Ovary (tissue), 9 donors: ENCODE results near the gene GFRA1. TPM values are rescaled to one million over a fixed set of nuclear protein-coding genes. Genes with fewer than 3 reads are reported as not detected.

ENCODE experiments used
- DNase-seq, 5 donors: peaks; one replicate each; pipeline ENCODE4 v3.0.0-alpha.2; 2019 to 2020
- H3K27ac ChIP-seq, 2 donors: fragments of 200-600 bp; one replicate each; pipeline versions ENCODE4 v1.5.1 to v1.8.0; 2019 to 2022
- H3K27me3 ChIP-seq: fragments of 200-600 bp; one replicate; pipeline ENCODE4 v1.8.0; 2022
- H3K36me3 ChIP-seq: fragments of 200-600 bp; sonication (generic); one replicate; pipeline ENCODE4 v1.5.1; 2019
- H3K4me1 ChIP-seq: one replicate; pipeline ENCODE4 v1.8.1; 2013; ENCODE audit warnings: mild to moderate bottlenecking, moderate library complexity; ENCODE audit not compliant: insufficient read depth
- H3K4me3 ChIP-seq: fragments of 200-600 bp; sonication (generic); one replicate; pipeline ENCODE4 v1.5.1; 2017
- H3K9me3 ChIP-seq, 2 donors: fragments of 200-600 bp in 1 of 2; sonication (generic) in 1 of 2; one replicate each; pipeline versions ENCODE4 v1.5.1 to v1.8.1; 2013 to 2019; ENCODE audit warnings: mild to moderate bottlenecking in 1 of 2, moderate library complexity in 1 of 2
- CTCF ChIP-seq, 3 donors: fragments of 450-650 bp in 2 of 3; fragments of 200-600 bp in 1 of 3; IDR thresholded peaks; one replicate each; pipeline versions ENCODE4 v1.5.1 to v1.8.0; 2016 to 2022; ENCODE audit warnings: antibody characterized with exemption in 3 of 3, mild to moderate bottlenecking in 1 of 3
- EP300 ChIP-seq: sonication (generic); formaldehyde crosslinking; IDR thresholded peaks from one replicate; pipeline ENCODE4 v1.6.1; 2017; ENCODE audit warnings: antibody characterized with exemption
- POLR2A ChIP-seq: fragments of 450-650 bp; IDR thresholded peaks from one replicate; pipeline ENCODE4 v1.6.1; 2017; ENCODE audit warnings: antibody characterized with exemption, mild to moderate bottlenecking, moderate library complexity
- WGBS, 3 donors: extraction: QIAGEN DNeasy Blood & Tissue Kit in 1 of 3; methylation state at CpG; one replicate each; pipeline versions ENCODE4 v1.1.5 to v1.1.7; 2013 to 2017; 5-methylcytosine and 5-hydroxymethylcytosine counted together
- intact Hi-C, 4 donors: fragments of 100-400 bp; cut with DNase I; formaldehyde crosslinking; loops; one replicate each; pipeline versions ENCODE4 v1.11.0 to v1.15.1; 2022 to 2023
- polyA plus RNA-seq, 2 donors: library from polyadenylated mRNA; stranded (reverse); fragments of 200-250 nt in 1 of 2; fragments of 350-450 nt in 1 of 2; fragmentation: Illumina TruSeq in 1 of 2; extraction: RNeasy Lipid Tissue Mini Kit (QIAGEN cat#74804) in 1 of 2; gene quantifications; one replicate each; pipeline ENCODE4 v1.2.3, GENCODE V29; 2013 to 2014
- total RNA-seq, 7 donors: library from RNA; depleted of rRNA in 2 of 7; stranded (reverse); fragments of >200 nt in 2 of 7; fragmentation: NEBNext Ultra II Directional in 3 of 7; extraction: Animal tissue kit (Norgen Biotek cat#: 25700) in 3 of 7; gene quantifications; one replicate each; pipeline versions ENCODE4 v1.1.0 to v1.2.4, GENCODE V29; 2016 to 2023
- donor health status: DM: no; HTN: no; CAD: no; lungs with moderate emphysema.
- donor health status: DM: no; HTN: no; CAD: no.
- donor health status: Bipolar disorder and iron deficiency.
- donor health status: DM: yes; HTN: yes; CAD: no.
- donor health status: DM: no; HTN: no; CAD: no.
- donor health status: DM: yes; HTN: yes; CAD: no.

Gene GFRA1
- total and polyA plus RNA-seq, 9 donors: 3.1 to 28.4 (median 11.8) TPM

GRCh38 chr10:116126239-116126638 lies 146.8 kb downstream of the GFRA1 start:
- Histone ChIP-seq H3K9me3 (no peaks in the 10 kb centered on the region), H3K27ac (no peak overlapping the region), H3K27me3 (no peaks in the 10 kb centered on the region), H3K4me3 (no peak overlapping the region), H3K4me1 (no peaks in the 10 kb centered on the region), H3K36me3 (no peaks in the 10 kb centered on the region)
- TF ChIP-seq EP300 (no peak), CTCF (IDR thresholded peaks at IDR 0.05) (no peak), POLR2A (no peak)
- intact Hi-C loops: no loop called here
- WGBS, 3 donors: 74 to 90% (median 77%) methylated on average over 3 of the region's 3 CpGs
- DNase-seq: no peak

- TF ChIP-seq EP300: no peak
- TF ChIP-seq CTCF (IDR thresholded peaks at IDR 0.05): no peak
- TF ChIP-seq POLR2A: no peak
- 82 to 94% (median 89%) methylated on average over 19 of the region's 19 CpGs for WGBS, 3 donors
- intact Hi-C loops: no loop called here
Measured at GRCh38 chr10:116125180-116125579, 147.8 kb downstream of the GFRA1 start.

GRCh38 chr10:116124777-116125176 lies 148.2 kb downstream of the GFRA1 start:
- Histone ChIP-seq H3K27ac (no peak overlapping the region), H3K4me3 (no peak overlapping the region), H3K9me3 (no peaks in the 10 kb centered on the region), H3K27me3 (no peaks in the 10 kb centered on the region), H3K36me3 (no peaks in the 10 kb centered on the region), H3K4me1 (no peaks in the 10 kb centered on the region)
- intact Hi-C loops: no loop called here
- DNase-seq: no peak
- WGBS, 3 donors: 52 to 63% (median 63%) methylated on average over 4 of the region's 4 CpGs
- no peak for TF ChIP-seq CTCF (IDR thresholded peaks at IDR 0.05)
- TF ChIP-seq POLR2A: no peak
- no peak for TF ChIP-seq EP300

More at GRCh38 chr10:116125180-116125579, 147.8 kb downstream of the GFRA1 start:
- H3K4me1 ChIP-seq: no peaks in the 10 kb centered on the region
- H3K9me3 ChIP-seq: no peaks in the 10 kb centered on the region
- no peaks in the 10 kb centered on the region for H3K36me3 ChIP-seq
- no peaks in the 10 kb centered on the region for H3K27me3 ChIP-seq
- H3K4me3 ChIP-seq: no peak overlapping the region
- no peak overlapping the region for H3K27ac ChIP-seq
- DNase-seq: no peak

GRCh38 chr10:116122664-116123063 lies 150.3 kb downstream of the GFRA1 start:
- WGBS, 3 donors: 69 to 82% (median 78%) methylated on average over 1 of the region's 1 CpG
- intact Hi-C loops: no loop called here
- TF ChIP-seq EP300: no peak
- no peak for TF ChIP-seq CTCF (IDR thresholded peaks at IDR 0.05)
- no peak for TF ChIP-seq POLR2A

More at GRCh38 chr10:116122664-116123063, 150.3 kb downstream of the GFRA1 start:
- no peak overlapping the region for H3K4me3 ChIP-seq
- H3K27ac ChIP-seq: no peak overlapping the region
- H3K4me1 ChIP-seq: no peaks in the 10 kb centered on the region
- no peaks in the 10 kb centered on the region for H3K36me3 ChIP-seq
- no peaks in the 10 kb centered on the region for H3K27me3 ChIP-seq
- DNase-seq: no peak
- H3K9me3 ChIP-seq: no peaks in the 10 kb centered on the region
